A549 (cell line): ENCODE measurements around the gene RAB3C. TPM values are rescaled to one million over a fixed set of nuclear protein-coding genes. Genes with fewer than 3 reads are reported as not detected.

ENCODE experiments used
- ATAC-seq, 2 experiments: fragments of 200-7000 bp in 1 of 2; fragments of >200 bp in 1 of 2; cut with Nextera tagmentation in 1 of 2; cut with Tn5 transposase in 1 of 2; 3 replicates each; pipeline versions ENCODE4 v1.8.0 to v1.9.1; 2018 to 2020; ENCODE audit warnings: mild to moderate bottlenecking in 1 of 2, moderate library complexity in 1 of 2
- CTCF ChIA-PET: fragments of 300-600 bp; sonication (Branson Sonifier 250); formaldehyde crosslinking; extraction: SDS; loops from one replicate; lab custom pipeline; 2021; ENCODE audit warnings: antibody characterized with exemption, inconsistent platforms; lab: Yijun Ruan, JAX
- POLR2A ChIA-PET: fragments of 350-600 bp; formaldehyde crosslinking; extraction: SDS; loops from one replicate; lab custom pipeline; 2021; ENCODE audit warnings: antibody characterized with exemption, inconsistent platforms; lab: Yijun Ruan, JAX
- DNase-seq, 2 experiments: peaks; one replicate each; pipeline versions ENCODE4 v3.0.0 to v3.0.0-alpha.2; 2011 to 2016; ENCODE audit warnings: low read depth in 1 of 2, low spot score in 1 of 2
- FAIRE-seq: peaks from 2 replicates; lab custom pipeline; 2011; peaks lifted over from hg19 to GRCh38; lab: Jason Lieb, UNC
- H3K27ac ChIP-seq, 2 experiments: fragments of >200 bp; sonication (Bioruptor Twin); formaldehyde crosslinking; 3 replicates each; pipeline ENCODE4 v1.5.1; 2016 to 2017
- H3K4me1 ChIP-seq: fragments of >200 bp; sonication (Bioruptor Twin); formaldehyde crosslinking; 3 replicates; pipeline ENCODE4 v1.6.1; 2016
- H3K4me2 ChIP-seq: fragments of >200 bp; sonication (Bioruptor Twin); formaldehyde crosslinking; 3 replicates; pipeline ENCODE4 v1.6.1; 2016
- H3K4me3 ChIP-seq: fragments of >200 bp; sonication (Bioruptor Twin); formaldehyde crosslinking; 3 replicates; pipeline ENCODE4 v1.5.1; 2016
- H3K9me3 ChIP-seq: fragments of >200 bp; sonication (Bioruptor Twin); formaldehyde crosslinking; 3 replicates; pipeline ENCODE4 v1.6.1; 2016
- CBX8 ChIP-seq: fragments of 200-600 bp; sonication (generic); IDR thresholded peaks from 2 replicates; pipeline ENCODE4 v1.6.1; 2016
- CEBPB ChIP-seq, 2 experiments: fragments of >200 bp in 1 of 2; sonication (Bioruptor Twin) in 1 of 2; formaldehyde crosslinking in 1 of 2; IDR thresholded peaks; 2 replicates each; pipeline ENCODE4 v1.6.1; 2012 to 2016
- CHD2 ChIP-seq: fragments of 150-350 bp; IDR thresholded peaks from 2 replicates; pipeline ENCODE4 v1.6.1; 2014; ENCODE audit warnings: low read length; ENCODE audit not compliant: partially characterized antibody
- EHF ChIP-seq: fragments of 250-450 bp; sonication (Bioruptor Pico); IDR thresholded peaks from 2 replicates; pipeline ENCODE4 v1.5.0; 2020; ENCODE audit warnings: mild to moderate bottlenecking
- EHMT2 ChIP-seq: fragments of 200-600 bp; sonication (generic); IDR thresholded peaks from 2 replicates; pipeline ENCODE4 v1.6.1; 2016; ENCODE audit warnings: antibody characterized with exemption, low read depth, mild to moderate bottlenecking, moderate library complexity
- EP300 ChIP-seq, 2 experiments: fragments of >200 bp; sonication (Bioruptor Twin); formaldehyde crosslinking; IDR thresholded peaks; 2 replicates in 1 of 2; 3 replicates in 1 of 2; pipeline ENCODE4 v1.6.1; 2016 to 2017
- FOSB ChIP-seq: fragments of 250-450 bp; sonication (Bioruptor Pico); IDR thresholded peaks from 2 replicates; pipeline ENCODE4 v1.5.0; 2020; ENCODE audit warnings: mild to moderate bottlenecking, moderate library complexity
- FOSL2 ChIP-seq, 2 experiments: fragments of 450-650 bp in 1 of 2; fragments of >200 bp in 1 of 2; sonication (Bioruptor Twin) in 1 of 2; formaldehyde crosslinking; IDR thresholded peaks; 2 replicates each; pipeline versions ENCODE4 v1.5.0 to v1.6.1; 2016 to 2020; ENCODE audit warnings: mild to moderate bottlenecking in 1 of 2, moderate library complexity in 1 of 2
- FOXS1 ChIP-seq: fragments of 250-450 bp; sonication (Bioruptor Pico); IDR thresholded peaks from 2 replicates; pipeline ENCODE4 v1.5.0; 2020; ENCODE audit warnings: mild to moderate bottlenecking, moderate library complexity
- HDAC2 ChIP-seq: fragments of 200-600 bp; sonication (generic); IDR thresholded peaks from 2 replicates; pipeline ENCODE4 v1.6.1; 2016
- HOXA7 ChIP-seq: fragments of 250-450 bp; sonication (Bioruptor Pico); IDR thresholded peaks from 2 replicates; pipeline ENCODE4 v1.5.0; 2020; ENCODE audit warnings: mild to moderate bottlenecking, moderate library complexity
- HOXB13 ChIP-seq: fragments of 250-450 bp; sonication (Bioruptor Pico); IDR thresholded peaks from 2 replicates; pipeline ENCODE4 v1.5.0; 2020; ENCODE audit warnings: low read depth, mild to moderate bottlenecking, moderate library complexity
- MAFK ChIP-seq: fragments of 450-650 bp; IDR thresholded peaks from 2 replicates; pipeline ENCODE4 v1.6.1; 2014; ENCODE audit not compliant: partially characterized antibody
- MAZ ChIP-seq: fragments of 150-350 bp; IDR thresholded peaks from 2 replicates; pipeline ENCODE4 v1.6.1; 2014; ENCODE audit warnings: antibody characterized with exemption, low read depth, low read length, borderline replicate concordance
- NFE2L2 ChIP-seq: fragments of 150-350 bp; conservative IDR thresholded peaks from 2 replicates; pipeline ENCODE4 v1.6.1; 2014; ENCODE audit warnings: low read length
- NR3C1 ChIP-seq: fragments of >200 bp; sonication (Bioruptor Twin); formaldehyde crosslinking; IDR thresholded peaks from 3 replicates; pipeline ENCODE4 v1.6.1; 2017
- RAD21 ChIP-seq, 2 experiments: fragments of >200 bp in 1 of 2; sonication (Bioruptor Twin) in 1 of 2; formaldehyde crosslinking in 1 of 2; IDR thresholded peaks in 1 of 2; conservative IDR thresholded peaks in 1 of 2; 2 replicates in 1 of 2; 3 replicates in 1 of 2; pipeline ENCODE4 v1.6.1; 2012 to 2018; ENCODE audit warnings: inconsistent platforms in 1 of 2
- RNF2 ChIP-seq: fragments of 200-600 bp; sonication (generic); IDR thresholded peaks from 2 replicates; pipeline ENCODE4 v1.6.1; 2016; ENCODE audit warnings: low read depth, mild to moderate bottlenecking, antibody characterized with exemption, moderate library complexity, borderline replicate concordance
- SMC3 ChIP-seq: fragments of >200 bp; sonication (Bioruptor Twin); formaldehyde crosslinking; IDR thresholded peaks from 3 replicates; pipeline ENCODE4 v1.6.1; 2018; ENCODE audit warnings: inconsistent platforms
- SREBF2 ChIP-seq: fragments of 450-650 bp; IDR thresholded peaks from 2 replicates; pipeline ENCODE4 v1.6.1; 2014; ENCODE audit warnings: mild to moderate bottlenecking, moderate library complexity
- TFCP2L1 ChIP-seq: fragments of 250-450 bp; sonication (Bioruptor Pico); IDR thresholded peaks from 2 replicates; pipeline ENCODE4 v1.5.0; 2021; ENCODE audit warnings: mild to moderate bottlenecking
- ZNF302 ChIP-seq: fragments of 250-450 bp; sonication (Bioruptor Pico); IDR thresholded peaks from 2 replicates; pipeline ENCODE4 v1.9.0; 2021; ENCODE audit warnings: inconsistent platforms, mild to moderate bottlenecking, moderate library complexity
- WGBS: methylation state at CpG from one replicate; pipeline ENCODE4 v1.1.6; 2017; ENCODE audit errors: missing lambda C conversion rate; 5-methylcytosine and 5-hydroxymethylcytosine counted together
- polyA plus RNA-seq, 4 experiments: library from polyadenylated mRNA; depleted of rRNA in 3 of 4; stranded (reverse); fragments of >200 nt; fragmentation: RNase III in 1 of 4; extraction: RNeasy Plus Mini Kit Qiagen cat#74134 plus additional on column Dnase treatment in 1 of 4; gene quantifications; 2 replicates in 3 of 4; 3 replicates in 1 of 4; pipeline ENCODE4 v1.2.3, GENCODE V29; 2011 to 2017
- TF ChIP-seq, protein P1 (sequence below): fragments of >200 bp; sonication (Bioruptor Twin); formaldehyde crosslinking; IDR thresholded peaks from 3 replicates; pipeline ENCODE4 v1.6.1; 2016
- TF ChIP-seq, protein P2 (sequence below): fragments of 450-650 bp; IDR thresholded peaks from 2 replicates; pipeline ENCODE4 v1.6.1; 2014; ENCODE audit warnings: antibody characterized with exemption
- TF ChIP-seq, protein P3 (sequence below): fragments of 150-350 bp; IDR thresholded peaks from 2 replicates; pipeline ENCODE4 v1.6.1; 2014; ENCODE audit warnings: low read depth, mild to moderate bottlenecking, low read length
- TF ChIP-seq, protein P4 (sequence below): fragments of 250-450 bp; sonication (Bioruptor Pico); IDR thresholded peaks from 2 replicates; pipeline ENCODE4 v1.5.0; 2020; ENCODE audit warnings: low read depth, mild to moderate bottlenecking, moderate library complexity

Gene RAB3C
- polyA plus RNA-seq, 2 of the 4 experiments (the other 2 are of a cell fraction): not detected

DNA sequence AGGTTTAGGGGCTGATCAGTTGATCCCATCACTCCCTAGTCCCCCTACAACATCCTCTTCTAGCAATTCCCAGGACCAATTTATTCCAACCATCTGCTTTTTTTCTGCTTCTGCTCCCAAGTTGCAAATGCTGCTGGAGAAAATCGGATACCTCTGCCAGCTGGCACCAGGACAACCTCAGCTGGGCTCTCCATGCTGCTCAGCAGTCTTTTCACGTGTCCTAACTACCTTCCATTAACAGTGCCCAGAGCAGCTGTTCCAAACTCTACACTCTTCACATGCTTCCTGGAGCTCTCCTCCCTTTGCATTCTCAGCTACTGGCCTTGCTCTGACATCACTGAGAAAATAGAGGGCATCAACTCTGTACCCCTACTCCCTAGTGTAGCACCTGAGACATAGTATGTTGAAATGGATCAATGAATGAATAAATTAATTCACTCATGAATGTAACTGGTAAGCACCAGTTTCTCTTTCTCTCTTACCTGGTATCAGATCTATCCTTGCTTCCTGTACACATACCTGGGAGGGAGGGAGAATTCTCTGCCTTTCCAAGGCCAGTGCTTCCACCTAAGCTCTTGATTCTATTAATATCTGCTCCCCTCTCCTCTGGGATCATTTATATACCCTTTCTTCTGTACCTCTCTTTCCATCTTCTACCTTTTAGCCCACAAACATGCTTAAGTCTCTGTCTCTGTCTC is 191.0 kb downstream of the RAB3C start:
- 2% methylated on average over 2 of the region's 2 CpGs for whole genome bisulfite sequencing
- no peak overlapping the region for H3K4me3 ChIP-seq
- ATAC-seq (0 out of 6 replicates have a peak, but pooled peaks of 1 of the 2 experiments have one; percentile 25), DNase-seq (no peak), FAIRE-seq (no peak)
- ChIA-PET POLR2A (no interaction called here), CTCF (no interaction called here)
- H3K9me3 ChIP-seq: 0 out of 3 replicates have a peak, but pooled peaks cover 2% of the 10 kb centered on the region
- H3K4me1 ChIP-seq: no peaks in the 10 kb centered on the region
- no peak overlapping the region for H3K4me2 ChIP-seq
- no peak for TF ChIP-seq NR3C1
- no peak for TF ChIP-seq ZNF302 (CRISPR knock-in tag)
- TF ChIP-seq, protein P1, sequence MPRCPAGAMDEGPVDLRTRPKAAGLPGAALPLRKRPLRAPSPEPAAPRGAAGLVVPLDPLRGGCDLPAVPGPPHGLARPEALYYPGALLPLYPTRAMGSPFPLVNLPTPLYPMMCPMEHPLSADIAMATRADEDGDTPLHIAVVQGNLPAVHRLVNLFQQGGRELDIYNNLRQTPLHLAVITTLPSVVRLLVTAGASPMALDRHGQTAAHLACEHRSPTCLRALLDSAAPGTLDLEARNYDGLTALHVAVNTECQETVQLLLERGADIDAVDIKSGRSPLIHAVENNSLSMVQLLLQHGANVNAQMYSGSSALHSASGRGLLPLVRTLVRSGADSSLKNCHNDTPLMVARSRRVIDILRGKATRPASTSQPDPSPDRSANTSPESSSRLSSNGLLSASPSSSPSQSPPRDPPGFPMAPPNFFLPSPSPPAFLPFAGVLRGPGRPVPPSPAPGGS: no peak
- no peak for TF ChIP-seq EHF (CRISPR knock-in tag)
- TF ChIP-seq CEBPB (IDR thresholded peaks at IDR 0.05): no peak
- no peak for TF ChIP-seq SMC3
- TF ChIP-seq HDAC2: no peak
- H3K27ac ChIP-seq: no peak overlapping the region

DNA sequence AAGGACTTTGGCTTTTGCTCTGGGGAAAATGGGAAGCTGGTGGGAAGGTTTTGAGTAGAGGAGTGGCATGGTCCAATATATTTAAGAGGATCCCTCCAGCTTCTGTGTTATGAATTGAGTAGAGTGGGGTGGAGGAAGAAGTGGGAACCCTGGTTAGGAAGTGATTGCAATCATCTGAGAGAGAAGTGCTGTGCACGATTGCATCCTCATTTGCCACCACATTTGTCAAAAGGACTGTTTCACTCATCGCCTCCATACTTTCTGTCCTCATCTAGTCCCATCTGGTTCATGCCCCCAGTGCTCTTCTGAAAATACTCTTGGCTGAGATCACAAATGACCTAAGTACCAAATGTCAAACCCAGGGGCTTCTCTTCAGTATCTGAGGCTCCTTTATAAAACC is 192.1 kb downstream of the RAB3C start:
- POLR2A ChIA-PET: no interaction called here
- no peaks in the 10 kb centered on the region for H3K4me1 ChIP-seq
- ATAC-seq: no peak
- FAIRE-seq: no peak
- 15% methylated on average over 2 of the region's 2 CpGs for WGBS
- H3K4me3 ChIP-seq: no peak overlapping the region
- TF ChIP-seq FOSL2 (IDR thresholded peaks at IDR 0.05): no peak
- TF ChIP-seq FOSL2 (CRISPR knock-in tag; IDR thresholded peaks at IDR 0.05): no peak
- TF ChIP-seq RNF2: no peak
- no peak for TF ChIP-seq EHF (CRISPR knock-in tag)
- no peak for TF ChIP-seq HOXB13 (CRISPR knock-in tag)
- no peak for TF ChIP-seq EHMT2
- no peak for TF ChIP-seq EP300 (IDR thresholded peaks at IDR 0.05)
- TF ChIP-seq, protein P2, sequence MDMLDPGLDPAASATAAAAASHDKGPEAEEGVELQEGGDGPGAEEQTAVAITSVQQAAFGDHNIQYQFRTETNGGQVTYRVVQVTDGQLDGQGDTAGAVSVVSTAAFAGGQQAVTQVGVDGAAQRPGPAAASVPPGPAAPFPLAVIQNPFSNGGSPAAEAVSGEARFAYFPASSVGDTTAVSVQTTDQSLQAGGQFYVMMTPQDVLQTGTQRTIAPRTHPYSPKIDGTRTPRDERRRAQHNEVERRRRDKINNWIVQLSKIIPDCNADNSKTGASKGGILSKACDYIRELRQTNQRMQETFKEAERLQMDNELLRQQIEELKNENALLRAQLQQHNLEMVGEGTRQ: no peak
- no peak overlapping the region for H3K4me2 ChIP-seq
- H3K27ac ChIP-seq: no peak overlapping the region
- no peak for DNase-seq
- CTCF ChIA-PET: interaction anchor here (0.9 kb wide), 1 partner anchor 22 kb away, joined by 4 read pairs; no protein-coding TSS in a partner anchor
- 0 out of 3 replicates have a peak, but pooled peaks cover 2% of the 10 kb centered on the region for H3K9me3 ChIP-seq

- no peak for FAIRE-seq
- TF ChIP-seq CHD2 (no peak), TFCP2L1 (no peak), FOSB (CRISPR knock-in tag) (no peak), RAD21 (conservative IDR thresholded peaks at IDR 0.05 in 1 of 2, IDR thresholded peaks at IDR 0.05 in 1 of 2) (no peak), HDAC2 (no peak), ZNF302 (CRISPR knock-in tag) (no peak), NFE2L2 (no peak), MAFK (no peak), MAZ (no peak), SREBF2 (no peak), CBX8 (no peak), HOXA7 (CRISPR knock-in tag) (no peak), FOXS1 (CRISPR knock-in tag) (no peak)
- TF ChIP-seq, protein P3, sequence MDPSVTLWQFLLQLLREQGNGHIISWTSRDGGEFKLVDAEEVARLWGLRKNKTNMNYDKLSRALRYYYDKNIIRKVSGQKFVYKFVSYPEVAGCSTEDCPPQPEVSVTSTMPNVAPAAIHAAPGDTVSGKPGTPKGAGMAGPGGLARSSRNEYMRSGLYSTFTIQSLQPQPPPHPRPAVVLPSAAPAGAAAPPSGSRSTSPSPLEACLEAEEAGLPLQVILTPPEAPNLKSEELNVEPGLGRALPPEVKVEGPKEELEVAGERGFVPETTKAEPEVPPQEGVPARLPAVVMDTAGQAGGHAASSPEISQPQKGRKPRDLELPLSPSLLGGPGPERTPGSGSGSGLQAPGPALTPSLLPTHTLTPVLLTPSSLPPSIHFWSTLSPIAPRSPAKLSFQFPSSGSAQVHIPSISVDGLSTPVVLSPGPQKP: no peak
- TF ChIP-seq, protein P4, sequence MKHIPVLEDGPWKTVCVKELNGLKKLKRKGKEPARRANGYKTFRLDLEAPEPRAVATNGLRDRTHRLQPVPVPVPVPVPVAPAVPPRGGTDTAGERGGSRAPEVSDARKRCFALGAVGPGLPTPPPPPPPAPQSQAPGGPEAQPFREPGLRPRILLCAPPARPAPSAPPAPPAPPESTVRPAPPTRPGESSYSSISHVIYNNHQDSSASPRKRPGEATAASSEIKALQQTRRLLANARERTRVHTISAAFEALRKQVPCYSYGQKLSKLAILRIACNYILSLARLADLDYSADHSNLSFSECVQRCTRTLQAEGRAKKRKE (CRISPR knock-in tag): no peak
- TF ChIP-seq, all 56 proteins: peak for 0
- Histone ChIP-seq H3K4me3 (no peak overlapping the region), H3K9me3 (0 out of 3 replicates have a peak, but pooled peaks cover 2% of the 10 kb centered on the region), H3K4me1 (no peaks in the 10 kb centered on the region), H3K4me2 (no peak overlapping the region), H3K27ac (no peak overlapping the region)
- POLR2A ChIA-PET: no interaction called here
- DNase-seq: no peak
- CTCF ChIA-PET: no interaction called here
- ATAC-seq: no peak
- WGBS: 21% methylated on average over 2 of the region's 2 CpGs
These were observed 192.9 kb downstream of the RAB3C start for GRCh38 chr5:58775701-58776262.
